Measurements from ENCODE around the gene MCTP1. TPM values are rescaled to one million over a fixed set of nuclear protein-coding genes. Genes with fewer than 3 reads are reported as not detected.

MCTP1 gene
- polyA plus RNA-seq, 1 donor from 2014 or later, result 1.9 TPM

- Histone ChIP-seq H3K4me3 (ENCODE audit: low read length) (no peak overlapping the region), H3K27me3 (ENCODE audit: insufficient read depth, low read depth, low read length) (no peaks in the 10 kb centered on the region), H4K20me1 (ENCODE audit: insufficient read depth) (no peaks in the 10 kb centered on the region), H3K79me2 (replicated peaks; ENCODE audit: insufficient read depth, low read length) (peaks cover 4% of the 10 kb centered on the region), H3K27ac (ENCODE audit: low read length) (no peak overlapping the region), H3K9me2 (ENCODE audit: insufficient read depth, low read length) (no peaks in the 10 kb centered on the region), H3K36me3 (ENCODE audit: insufficient read depth, low read length) (no peaks in the 10 kb centered on the region), H3K9me3 (ENCODE audit: low read length) (no peaks in the 10 kb centered on the region), H2AFZ (ENCODE audit: low read depth, low read length) (no peak overlapping the region), H3K9ac (ENCODE audit: low read length) (no peak overlapping the region), H3K4me2 (ENCODE audit: low read length) (no peak overlapping the region), H3F3A (ENCODE audit: insufficient read depth, low read length, poor library complexity, severe bottlenecking) (no peaks in the 10 kb centered on the region)
- TF ChIP-seq RAD21 (conservative IDR thresholded peaks at IDR 0.05), result no peak
- TF ChIP-seq EZH2 (IDR thresholded peaks at IDR 0.05; ENCODE audit: borderline replicate concordance, insufficient read depth, low read length, poor library complexity, severe bottlenecking), result no peak
- no peak for TF ChIP-seq MXI1 (conservative IDR thresholded peaks at IDR 0.05; ENCODE audit: poor library complexity, severe bottlenecking)
- TF ChIP-seq CTCF (IDR thresholded peaks at IDR 0.05; ENCODE audit: poor library complexity, severe bottlenecking), result no peak
- TF ChIP-seq EP300 (conservative IDR thresholded peaks at IDR 0.05; ENCODE audit: poor library complexity, severe bottlenecking), result no peak
- TF ChIP-seq REST (IDR thresholded peaks at IDR 0.05; ENCODE audit: borderline replicate concordance), result no peak
- TF ChIP-seq SMC3 (conservative IDR thresholded peaks at IDR 0.05; ENCODE audit: poor library complexity), result no peak
- TF ChIP-seq TAF1 (IDR thresholded peaks at IDR 0.05; ENCODE audit: low read depth), result no peak
Observed at GRCh38 chr5:94690778-94691177, 594.1 kb downstream of the MCTP1 start.

GRCh38 chr5:94689908-94690307 is 595.0 kb downstream of the MCTP1 start:
- H4K20me1 ChIP-seq (ENCODE audit: insufficient read depth), result no peaks in the 10 kb centered on the region
- no peak overlapping the region for H3K27ac ChIP-seq (ENCODE audit: low read length)
- no peak overlapping the region for H3K4me3 ChIP-seq (ENCODE audit: low read length)
- peaks cover 4% of the 10 kb centered on the region for H3K79me2 ChIP-seq (replicated peaks; ENCODE audit: insufficient read depth, low read length)
- H3F3A ChIP-seq (ENCODE audit: insufficient read depth, low read length, poor library complexity, severe bottlenecking), result no peaks in the 10 kb centered on the region
- no peak overlapping the region for H3K4me2 ChIP-seq (ENCODE audit: low read length)
- H3K9me2 ChIP-seq (ENCODE audit: insufficient read depth, low read length), result no peaks in the 10 kb centered on the region
- H3K36me3 ChIP-seq (ENCODE audit: insufficient read depth, low read length), result no peaks in the 10 kb centered on the region
- TF ChIP-seq REST (IDR thresholded peaks at IDR 0.05; ENCODE audit: borderline replicate concordance) (no peak), RAD21 (conservative IDR thresholded peaks at IDR 0.05) (no peak), SMC3 (conservative IDR thresholded peaks at IDR 0.05; ENCODE audit: poor library complexity) (no peak), POLR2AphosphoS5 (IDR thresholded peaks at IDR 0.05) (no peak), EP300 (conservative IDR thresholded peaks at IDR 0.05; ENCODE audit: poor library complexity, severe bottlenecking) (no peak), CTCF (IDR thresholded peaks at IDR 0.05; ENCODE audit: poor library complexity, severe bottlenecking) (no peak), TAF1 (IDR thresholded peaks at IDR 0.05; ENCODE audit: low read depth) (no peak), EZH2 (IDR thresholded peaks at IDR 0.05; ENCODE audit: borderline replicate concordance, insufficient read depth, low read length, poor library complexity, severe bottlenecking) (no peak), MXI1 (conservative IDR thresholded peaks at IDR 0.05; ENCODE audit: poor library complexity, severe bottlenecking) (no peak)
- H2AFZ ChIP-seq (ENCODE audit: low read depth, low read length), result no peak overlapping the region
- H3K9ac ChIP-seq (ENCODE audit: low read length), result no peak overlapping the region
- no peaks in the 10 kb centered on the region for H3K27me3 ChIP-seq (ENCODE audit: insufficient read depth, low read depth, low read length)
- no peaks in the 10 kb centered on the region for H3K9me3 ChIP-seq (ENCODE audit: low read length)

Measured in neural cell (in vitro differentiated cells).